ENCODE measurements around the gene ANKS1B. TPM values are rescaled to one million over a fixed set of nuclear protein-coding genes. Genes with fewer than 3 reads are reported as not detected.

ANKS1B gene
- total and polyA plus RNA-seq, 3 experiments from 2014 or later: 0.39 to 0.60 TPM; not detected in 1

GRCh38 chr12:98948343-98948949, 1036.3 kb downstream of the ANKS1B start:
- H3K4me1 Mint-ChIP-seq: no peaks in the 10 kb centered on the region
- CTCF ChIA-PET: interaction anchor here (1.1 kb wide), 2 partner anchors 9 to 20 kb away, joined by 3 to 5 read pairs; no protein-coding TSS in a partner anchor
- H3K27ac Mint-ChIP-seq: no peak overlapping the region
- DNase-seq: no peak
- POLR2A ChIA-PET: no interaction called here
- peaks cover under 1 to 2% of the 10 kb centered on the region in 2 donors for H3K27me3 Mint-ChIP-seq
- H3K4me3 Mint-ChIP-seq: no peak overlapping the region
- no peak overlapping the region for H3K27ac ChIP-seq (ENCODE audit: low read depth, low read length)
- no peak overlapping the region for H3K4me3 ChIP-seq (ENCODE audit: low read length)
- no peaks in the 10 kb centered on the region for H3K27me3 ChIP-seq (ENCODE audit: insufficient read depth, low read length, poor library complexity, severe bottlenecking)
- H3K9me3 Mint-ChIP-seq: peaks cover 0 to 5% (median 0%) of the 10 kb centered on the region in 5 donors
- H3K4me1 ChIP-seq (ENCODE audit: insufficient read depth, low read length): no peaks in the 10 kb centered on the region
- H3K36me3 ChIP-seq (ENCODE audit: insufficient read depth, low read length): no peaks in the 10 kb centered on the region
- no peaks in the 10 kb centered on the region for H3K9me3 ChIP-seq (ENCODE audit: low read length)
- H3K36me3 Mint-ChIP-seq: no peaks in the 10 kb centered on the region

- ChIA-PET POLR2A (no interaction called here), CTCF (no interaction called here)
These were observed 1038.9 kb downstream of the ANKS1B start for GRCh38 chr12:98945864-98946263.

GRCh38 chr12:98939926-98940325, 1044.8 kb downstream of the ANKS1B start:
- Histone ChIP-seq H3K27ac (ENCODE audit: low read depth, low read length) (no peak overlapping the region), H3K27me3 (ENCODE audit: insufficient read depth, low read length, poor library complexity, severe bottlenecking) (no peaks in the 10 kb centered on the region), H3K4me1 (ENCODE audit: insufficient read depth, low read length) (no peaks in the 10 kb centered on the region), H3K9me3 (ENCODE audit: low read length) (no peaks in the 10 kb centered on the region), H3K4me3 (ENCODE audit: low read length) (no peak overlapping the region), H3K36me3 (ENCODE audit: insufficient read depth, low read length) (no peaks in the 10 kb centered on the region)
- peaks cover 0 to 13% (median 3%) of the 10 kb centered on the region in 5 donors for H3K9me3 Mint-ChIP-seq
- H3K4me3 Mint-ChIP-seq: no peak overlapping the region
- POLR2A ChIA-PET: no interaction called here
- CTCF ChIA-PET: no interaction called here
- no peaks in the 10 kb centered on the region for H3K4me1 Mint-ChIP-seq
- H3K27me3 Mint-ChIP-seq: peaks cover 2 to 16% of the 10 kb centered on the region in 2 donors
- no peaks in the 10 kb centered on the region for H3K36me3 Mint-ChIP-seq
- DNase-seq: no peak
- no peak overlapping the region for H3K27ac Mint-ChIP-seq

More at GRCh38 chr12:98945864-98946263, 1038.9 kb downstream of the ANKS1B start:
- H3K9me3 Mint-ChIP-seq: peaks cover 0 to 5% (median 1%) of the 10 kb centered on the region in 5 donors
- H3K4me3 Mint-ChIP-seq: no peak overlapping the region
- H3K4me1 ChIP-seq (ENCODE audit: insufficient read depth, low read length): no peaks in the 10 kb centered on the region
- H3K36me3 Mint-ChIP-seq: no peaks in the 10 kb centered on the region
- DNase-seq: no peak
- no peak overlapping the region for H3K4me3 ChIP-seq (ENCODE audit: low read length)
- H3K27me3 ChIP-seq (ENCODE audit: insufficient read depth, low read length, poor library complexity, severe bottlenecking): no peaks in the 10 kb centered on the region
- no peaks in the 10 kb centered on the region for H3K9me3 ChIP-seq (ENCODE audit: low read length)
- H3K4me1 Mint-ChIP-seq: no peaks in the 10 kb centered on the region
- peaks cover 2 to 7% of the 10 kb centered on the region in 2 donors for H3K27me3 Mint-ChIP-seq
- H3K36me3 ChIP-seq (ENCODE audit: insufficient read depth, low read length): no peaks in the 10 kb centered on the region
- no peak overlapping the region for H3K27ac Mint-ChIP-seq
- H3K27ac ChIP-seq (ENCODE audit: low read depth, low read length): no peak overlapping the region

GRCh38 chr12:98939350-98939749, 1045.4 kb downstream of the ANKS1B start:
- Histone ChIP-seq H3K36me3 (ENCODE audit: insufficient read depth, low read length) (no peaks in the 10 kb centered on the region), H3K4me1 (ENCODE audit: insufficient read depth, low read length) (no peaks in the 10 kb centered on the region), H3K4me3 (ENCODE audit: low read length) (no peak overlapping the region), H3K27me3 (ENCODE audit: insufficient read depth, low read length, poor library complexity, severe bottlenecking) (no peaks in the 10 kb centered on the region), H3K9me3 (ENCODE audit: low read length) (no peaks in the 10 kb centered on the region), H3K27ac (ENCODE audit: low read depth, low read length) (no peak overlapping the region)
- ChIA-PET POLR2A (no interaction called here), CTCF (no interaction called here)
- H3K9me3 Mint-ChIP-seq: peaks cover 0 to 13% (median 3%) of the 10 kb centered on the region in 5 donors
- no peak overlapping the region for H3K27ac Mint-ChIP-seq
- peaks cover 2 to 16% of the 10 kb centered on the region in 2 donors for H3K27me3 Mint-ChIP-seq
- DNase-seq: no peak
- H3K4me1 Mint-ChIP-seq: no peaks in the 10 kb centered on the region
- no peaks in the 10 kb centered on the region for H3K36me3 Mint-ChIP-seq
- H3K4me3 Mint-ChIP-seq: no peak overlapping the region

GRCh38 chr12:98935847-98936246, 1048.9 kb downstream of the ANKS1B start:
- Histone ChIP-seq H3K36me3 (ENCODE audit: insufficient read depth, low read length) (no peaks in the 10 kb centered on the region), H3K4me1 (ENCODE audit: insufficient read depth, low read length) (no peaks in the 10 kb centered on the region), H3K27me3 (ENCODE audit: insufficient read depth, low read length, poor library complexity, severe bottlenecking) (no peaks in the 10 kb centered on the region), H3K4me3 (ENCODE audit: low read length) (no peak overlapping the region), H3K9me3 (ENCODE audit: low read length) (no peaks in the 10 kb centered on the region), H3K27ac (ENCODE audit: low read depth, low read length) (no peak overlapping the region)
- no peak overlapping the region for H3K27ac Mint-ChIP-seq
- H3K4me1 Mint-ChIP-seq: no peaks in the 10 kb centered on the region
- peaks cover 2 to 9% of the 10 kb centered on the region in 2 donors for H3K27me3 Mint-ChIP-seq
- peaks cover 0 to 11% (median 3%) of the 10 kb centered on the region in 5 donors for H3K9me3 Mint-ChIP-seq
- ChIA-PET CTCF (no interaction called here), POLR2A (no interaction called here)
- no peak overlapping the region for H3K4me3 Mint-ChIP-seq
- no peak for DNase-seq
- no peaks in the 10 kb centered on the region for H3K36me3 Mint-ChIP-seq

- no peaks in the 10 kb centered on the region for H3K36me3 ChIP-seq (ENCODE audit: insufficient read depth, low read length)
These were observed 1061.9 kb downstream of the ANKS1B start for GRCh38 chr12:98922871-98923270.

GRCh38 chr12:98918176-98918863, 1066.4 kb downstream of the ANKS1B start:
- Mint-ChIP-seq H3K27ac (no peak overlapping the region), H3K36me3 (no peaks in the 10 kb centered on the region), H3K9me3 (no peaks in the 10 kb centered on the region), H3K4me3 (no peak overlapping the region), H3K27me3 (peaks cover 6 to 9% of the 10 kb centered on the region in 2 donors), H3K4me1 (no peaks in the 10 kb centered on the region)
- POLR2A ChIA-PET: no interaction called here
- Histone ChIP-seq H3K4me3 (ENCODE audit: low read length) (no peak overlapping the region), H3K36me3 (ENCODE audit: insufficient read depth, low read length) (no peaks in the 10 kb centered on the region), H3K9me3 (ENCODE audit: low read length) (no peaks in the 10 kb centered on the region), H3K27ac (ENCODE audit: low read depth, low read length) (no peak overlapping the region), H3K27me3 (ENCODE audit: insufficient read depth, low read length, poor library complexity, severe bottlenecking) (no peaks in the 10 kb centered on the region), H3K4me1 (ENCODE audit: insufficient read depth, low read length) (no peaks in the 10 kb centered on the region)
- no peak for DNase-seq
- CTCF ChIA-PET: no interaction called here

More at GRCh38 chr12:98922871-98923270, 1061.9 kb downstream of the ANKS1B start:
- Histone ChIP-seq H3K4me1 (ENCODE audit: insufficient read depth, low read length) (no peaks in the 10 kb centered on the region), H3K4me3 (ENCODE audit: low read length) (no peak overlapping the region), H3K27me3 (ENCODE audit: insufficient read depth, low read length, poor library complexity, severe bottlenecking) (no peaks in the 10 kb centered on the region), H3K9me3 (ENCODE audit: low read length) (no peaks in the 10 kb centered on the region), H3K27ac (ENCODE audit: low read depth, low read length) (no peak overlapping the region)
- no peaks in the 10 kb centered on the region for H3K4me1 Mint-ChIP-seq
- H3K4me3 Mint-ChIP-seq: no peak overlapping the region
- CTCF ChIA-PET: no interaction called here
- DNase-seq: no peak
- no peak overlapping the region for H3K27ac Mint-ChIP-seq
- H3K36me3 Mint-ChIP-seq: no peaks in the 10 kb centered on the region
- peaks cover 15 to 22% of the 10 kb centered on the region in 2 donors for H3K27me3 Mint-ChIP-seq
- POLR2A ChIA-PET: no interaction called here
- peaks cover 0 to 5% (median 0%) of the 10 kb centered on the region in 5 donors for H3K9me3 Mint-ChIP-seq

- H3K4me1 ChIP-seq (ENCODE audit: insufficient read depth, low read length): no peaks in the 10 kb centered on the region
- H3K27me3 ChIP-seq (ENCODE audit: insufficient read depth, low read length, poor library complexity, severe bottlenecking): no peaks in the 10 kb centered on the region
- CTCF ChIA-PET: no interaction called here
- Mint-ChIP-seq H3K36me3 (no peaks in the 10 kb centered on the region), H3K9me3 (no peaks in the 10 kb centered on the region), H3K27ac (no peak overlapping the region), H3K27me3 (peaks cover 6 to 9% of the 10 kb centered on the region in 2 donors), H3K4me1 (no peaks in the 10 kb centered on the region), H3K4me3 (no peak overlapping the region)
- no peak for DNase-seq
- H3K4me3 ChIP-seq (ENCODE audit: low read length): no peak overlapping the region
- POLR2A ChIA-PET: no interaction called here
- H3K27ac ChIP-seq (ENCODE audit: low read depth, low read length): no peak overlapping the region
- H3K36me3 ChIP-seq (ENCODE audit: insufficient read depth, low read length): no peaks in the 10 kb centered on the region
- no peaks in the 10 kb centered on the region for H3K9me3 ChIP-seq (ENCODE audit: low read length)
These were observed 1068.6 kb downstream of the ANKS1B start for GRCh38 chr12:98916106-98916505.
